Measurements from ENCODE around the gene RRP15. TPM values are rescaled to one million over a fixed set of nuclear protein-coding genes. Genes with fewer than 3 reads are reported as not detected.

The RRP15 gene
- total RNA-seq, 2 donors from 2014 or later: 24.9 to 27.3 TPM

DNA sequence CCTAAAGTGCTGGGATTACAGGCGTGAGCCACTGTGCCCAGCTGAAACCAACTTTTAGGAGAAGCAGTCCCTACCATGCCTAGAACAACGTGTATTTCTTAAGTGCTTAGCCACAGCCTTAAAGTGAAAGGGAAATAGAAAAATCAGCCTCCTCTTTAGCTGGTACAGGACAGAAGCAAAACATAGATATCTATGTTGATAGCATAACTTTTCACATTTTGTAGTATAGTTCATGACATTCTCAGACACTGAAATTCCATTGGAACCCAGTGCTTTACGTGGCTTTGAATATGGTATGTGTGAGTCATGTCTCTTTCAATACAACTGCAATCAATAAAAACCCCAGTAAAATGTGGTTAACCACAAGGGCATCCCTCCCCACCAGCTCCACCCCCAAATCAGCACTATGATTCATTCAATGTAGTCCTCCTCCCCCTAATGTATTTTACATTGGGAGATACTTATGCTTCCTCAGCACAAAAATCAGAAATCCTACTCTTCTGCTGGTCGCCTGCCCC is 92.1 kb downstream of the RRP15 start:
- H3K4me1 ChIP-seq (ENCODE audit: control insufficient read depth, insufficient read depth, low read length): peaks cover 3% of the 10 kb centered on the region
- Mint-ChIP-seq H3K4me1 (peaks cover 6% of the 10 kb centered on the region), H3K4me3 (no peak overlapping the region), H3K27me3 (ENCODE audit: insufficient read depth) (no peaks in the 10 kb centered on the region), H3K27ac (no peak overlapping the region), H3K9me3 (no peaks in the 10 kb centered on the region), H3K36me3 (ENCODE audit: low read depth) (no peaks in the 10 kb centered on the region)
- DNase-seq: no peak
- H3K9me3 ChIP-seq (ENCODE audit: control insufficient read depth, low read length): no peaks in the 10 kb centered on the region
- H3K36me3 ChIP-seq (ENCODE audit: control insufficient read depth, insufficient read depth, low read length): no peaks in the 10 kb centered on the region
- 90 to 92% methylated on average over 2 to 3 of the region's 4 CpGs for WGBS, 2 experiments (ENCODE audit: insufficient coverage in 1 of 2, insufficient read length in 1 of 2)
- H3K27ac ChIP-seq (ENCODE audit: low read depth, low read length): no peak overlapping the region
- TF ChIP-seq CTCF (conservative IDR thresholded peaks at IDR 0.05): no peak
- H3K27me3 ChIP-seq (ENCODE audit: control insufficient read depth, insufficient read depth, low read length, poor library complexity, severe bottlenecking): no peaks in the 10 kb centered on the region
- H3K4me3 ChIP-seq (ENCODE audit: low read length): no peak overlapping the region
- H3K9ac ChIP-seq (ENCODE audit: extremely low read depth, low read length, poor library complexity, severe bottlenecking): no peak overlapping the region

- Mint-ChIP-seq H3K9me3 (no peaks in the 10 kb centered on the region), H3K4me1 (no peaks in the 10 kb centered on the region), H3K27ac (no peak overlapping the region), H3K36me3 (ENCODE audit: low read depth) (no peaks in the 10 kb centered on the region), H3K4me3 (no peak overlapping the region), H3K27me3 (ENCODE audit: insufficient read depth) (no peaks in the 10 kb centered on the region)
- Histone ChIP-seq H3K9ac (ENCODE audit: extremely low read depth, low read length, poor library complexity, severe bottlenecking) (no peak overlapping the region), H3K27me3 (ENCODE audit: control insufficient read depth, insufficient read depth, low read length, poor library complexity, severe bottlenecking) (no peaks in the 10 kb centered on the region), H3K4me1 (ENCODE audit: control insufficient read depth, insufficient read depth, low read length) (no peaks in the 10 kb centered on the region), H3K36me3 (ENCODE audit: control insufficient read depth, insufficient read depth, low read length) (no peaks in the 10 kb centered on the region), H3K4me3 (ENCODE audit: low read length) (no peak overlapping the region), H3K9me3 (ENCODE audit: control insufficient read depth, low read length) (no peaks in the 10 kb centered on the region), H3K27ac (ENCODE audit: low read depth, low read length) (no peak overlapping the region)
- no peak for TF ChIP-seq CTCF (conservative IDR thresholded peaks at IDR 0.05)
- 91 to 93% methylated on average over 3 to 7 of the region's 7 CpGs for WGBS, 2 experiments (ENCODE audit: insufficient coverage in 1 of 2, insufficient read length in 1 of 2)
- DNase-seq: no peak
Observed at GRCh38 chr1:218380125-218380977, 95.3 kb downstream of the RRP15 start.

DNA sequence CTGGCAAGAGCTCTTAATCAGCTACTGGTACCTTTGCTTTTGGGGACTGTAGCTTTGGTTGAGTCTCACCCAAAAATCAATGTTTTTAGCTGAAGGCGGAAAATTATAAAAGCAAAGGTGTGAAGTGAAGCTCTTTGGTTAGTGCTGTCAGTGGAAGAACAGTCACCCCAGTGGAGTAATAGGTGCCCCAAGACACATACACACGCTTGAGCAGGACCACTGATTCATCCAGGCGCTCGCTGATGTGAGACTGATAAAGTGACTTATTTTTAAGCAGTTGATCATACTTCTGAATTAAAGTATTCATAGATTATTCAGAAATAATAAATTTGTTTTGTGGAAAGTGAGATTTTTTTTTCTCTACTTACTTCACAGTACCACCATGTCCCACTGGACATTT is 97.2 kb downstream of the RRP15 start:
- no peaks in the 10 kb centered on the region for H3K36me3 Mint-ChIP-seq (ENCODE audit: low read depth)

More for the DNA sequence above, 97.2 kb downstream of the RRP15 start:
- Mint-ChIP-seq H3K9me3 (no peaks in the 10 kb centered on the region), H3K4me1 (no peaks in the 10 kb centered on the region), H3K27me3 (ENCODE audit: insufficient read depth) (no peaks in the 10 kb centered on the region), H3K27ac (no peak overlapping the region), H3K4me3 (no peak overlapping the region)
- no peaks in the 10 kb centered on the region for H3K9me3 ChIP-seq (ENCODE audit: control insufficient read depth, low read length)
- 96 to 100% methylated on average over 1 to 4 of the region's 4 CpGs for WGBS, 2 experiments (ENCODE audit: insufficient coverage in 1 of 2, insufficient read length in 1 of 2)
- no peak overlapping the region for H3K4me3 ChIP-seq (ENCODE audit: low read length)
- TF ChIP-seq CTCF (conservative IDR thresholded peaks at IDR 0.05): no peak
- no peaks in the 10 kb centered on the region for H3K27me3 ChIP-seq (ENCODE audit: control insufficient read depth, insufficient read depth, low read length, poor library complexity, severe bottlenecking)
- H3K27ac ChIP-seq (ENCODE audit: low read depth, low read length): no peak overlapping the region
- no peak overlapping the region for H3K9ac ChIP-seq (ENCODE audit: extremely low read depth, low read length, poor library complexity, severe bottlenecking)
- no peaks in the 10 kb centered on the region for H3K36me3 ChIP-seq (ENCODE audit: control insufficient read depth, insufficient read depth, low read length)
- no peak for DNase-seq
- no peaks in the 10 kb centered on the region for H3K4me1 ChIP-seq (ENCODE audit: control insufficient read depth, insufficient read depth, low read length)
